GM12891 (cell line): ENCODE results near the gene DCUN1D1.

Experiments used
- POLR2A ChIP-seq: IDR thresholded peaks from 2 replicates; pipeline ENCODE4 v1.6.1; 2011; ENCODE audit warnings: low read depth, low read length, control low read depth
- POLR2AphosphoS5 ChIP-seq: IDR thresholded peaks from 2 replicates; pipeline ENCODE4 v1.6.1; 2011; ENCODE audit warnings: low read depth, low read length, control low read depth

DNA sequence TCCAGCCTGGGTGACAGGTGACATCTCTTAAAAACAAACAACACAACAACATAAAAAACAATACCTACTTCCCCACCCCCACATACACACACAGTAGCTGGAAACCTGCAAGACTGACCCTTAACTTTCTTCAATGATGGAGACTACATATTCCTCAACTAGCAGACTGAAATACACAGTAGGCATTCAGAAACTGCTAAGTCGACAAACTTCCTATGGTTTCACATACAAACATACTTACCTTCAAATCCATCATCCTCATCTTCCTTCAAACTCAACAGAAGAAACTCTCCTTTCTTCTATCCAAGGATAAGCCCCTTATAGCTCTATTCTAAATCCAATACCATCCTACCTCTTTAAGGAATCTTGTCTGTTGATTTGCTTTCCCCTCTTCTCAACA, 30.6 kb downstream of the DCUN1D1 start:
- TF ChIP-seq POLR2A (no peak), POLR2AphosphoS5 (no peak)
